ENCODE results near the gene LTBP3. TPM values are rescaled to one million over a fixed set of nuclear protein-coding genes. Genes with fewer than 3 reads are reported as not detected.
A peak's percentile ranks its signal among the peaks of the same experiment; 100 is the strongest.

The LTBP3 gene
- polyA plus RNA-seq, 1 of the 3 experiments (the other 2 are of a cell fraction) = 167 TPM

GRCh38 chr11:65501472-65502273 is 56.5 kb downstream of the LTBP3 start:
- Histone ChIP-seq H2AFZ (ENCODE audit: low read depth) (no peak overlapping the region), H3K9me2 (no peaks in the 10 kb centered on the region), H3K9ac (peak overlapping the region; percentile 100), H3F3A (replicated peaks; ENCODE audit: insufficient read depth) (peaks cover 82% of the 10 kb centered on the region), H4K20me1 (ENCODE audit: insufficient read depth) (peaks cover 77% of the 10 kb centered on the region), H3K4me3 (ENCODE audit: low read depth in 2 of 2, low read length in 1 of 2) (peak overlapping the region; percentile 84 to 87), H3K79me2 (ENCODE audit: insufficient read depth) (peaks cover 95% of the 10 kb centered on the region), H3K36me3 (replicated peaks in 1 of 2; ENCODE audit: control insufficient read depth in 1 of 2, insufficient read depth in 2 of 2, low read length in 1 of 2) (peaks cover 66 to 76% of the 10 kb centered on the region in 2 experiments), H3K27ac (ENCODE audit: low read depth in 2 of 2, low read length in 1 of 2) (peak overlapping the region; percentile 99 to 100), H3K4me1 (ENCODE audit: control insufficient read depth in 1 of 2, insufficient read depth in 2 of 2, low read depth in 1 of 2, low read length in 1 of 2) (peaks cover 4 to 19% of the 10 kb centered on the region in 2 experiments; a peak in 2 of 4 replicates), H3K27me3 (ENCODE audit: insufficient read depth) (no peaks in the 10 kb centered on the region), H3K9me3 (no peaks in the 10 kb centered on the region), H3K4me2 (peak overlapping the region; percentile 87)
- no peak for DNase-seq
- CTCF ChIA-PET = interaction anchor here (0.7 to 5.8 kb wide), 15 partner anchors 7 to 187 kb away, joined by 3 to 59 read pairs (median 5); partner anchors contain the start of gene DPF2
- POLR2A ChIA-PET = interaction anchor here (0.6 to 26.8 kb wide), 9 partner anchors 14 to 240 kb away, joined by 3 to 1027 read pairs (median 3); partner anchors contain the start of genes DPF2, NEAT1, PCNX3 and POLA2
- 1% methylated on average over 3 of the region's 3 CpGs for WGBS (ENCODE audit: low lambda C conversion rate)
- no peak for TF ChIP-seq MXI1 (IDR thresholded peaks at IDR 0.05; ENCODE audit: low read depth, low read length)
- no peak for TF ChIP-seq FOSL2 (IDR thresholded peaks at IDR 0.05; ENCODE audit: borderline replicate concordance, low read depth)
- no peak for TF ChIP-seq RAD21 (IDR thresholded peaks at IDR 0.05; ENCODE audit: low read length)
- no peak for TF ChIP-seq TEAD4 (IDR thresholded peaks at IDR 0.05; ENCODE audit: borderline replicate concordance, insufficient read depth)
- no peak for TF ChIP-seq ZBTB33 (IDR thresholded peaks at IDR 0.05; ENCODE audit: borderline replicate concordance, low read depth)
- TF ChIP-seq TCF12 (IDR thresholded peaks at IDR 0.05) = no peak
- TF ChIP-seq NRF1 (IDR thresholded peaks at IDR 0.05; ENCODE audit: low read depth, low read length) = no peak
- no peak for TF ChIP-seq FOXJ3 (CRISPR knock-in tag; IDR thresholded peaks at IDR 0.05)
- TF ChIP-seq CHD2 (IDR thresholded peaks at IDR 0.05; ENCODE audit: low read length, partially characterized antibody) = no peak
- peak; percentile 5; the same call in 1 of the 2 replicates for TF ChIP-seq TAF1 (IDR thresholded peaks at IDR 0.05; ENCODE audit: borderline replicate concordance, low read depth, low read length)
- no peak for TF ChIP-seq RFX5 (IDR thresholded peaks at IDR 0.05; ENCODE audit: low read length)
- TF ChIP-seq JUND (IDR thresholded peaks at IDR 0.05) = peak; percentile 20
- TF ChIP-seq USF2 (IDR thresholded peaks at IDR 0.05; ENCODE audit: borderline replicate concordance, low read depth, low read length) = no peak
- TF ChIP-seq EP300 (IDR thresholded peaks at IDR 0.05; ENCODE audit: borderline replicate concordance in 1 of 2, low read depth in 1 of 2, low read length in 1 of 2) = no peak
- no peak for TF ChIP-seq MAX (IDR thresholded peaks at IDR 0.05; ENCODE audit: low read depth)
- peak; percentile 72 for TF ChIP-seq POLR2AphosphoS5 (IDR thresholded peaks at IDR 0.05; ENCODE audit: low read depth, low read length)
- no peak; the same call in none of the 2 replicates for TF ChIP-seq PBX3 (IDR thresholded peaks at IDR 0.05)
- TF ChIP-seq IRF3 (IDR thresholded peaks at IDR 0.05; ENCODE audit: low read depth, low read length) = no peak; the same call in 1 of the 2 replicates
- TF ChIP-seq ELF1 (IDR thresholded peaks at IDR 0.05) = no peak
- no peak for TF ChIP-seq NFIC (IDR thresholded peaks at IDR 0.05; ENCODE audit: borderline replicate concordance)
- TF ChIP-seq GABPA (IDR thresholded peaks at IDR 0.05; ENCODE audit: low read depth) = 0 out of 2 replicates have a peak, but pooled peaks have one; percentile 8
- TF ChIP-seq USF1 (IDR thresholded peaks at IDR 0.05; ENCODE audit: borderline replicate concordance, low read depth) = no peak
- TF ChIP-seq RCOR1 (IDR thresholded peaks at IDR 0.05; ENCODE audit: low read length) = no peak
